Endodermal cell (in vitro differentiated cells): ENCODE data around the gene FAM168A. TPM values are rescaled to one million over a fixed set of nuclear protein-coding genes. Genes with fewer than 3 reads are reported as not detected.

Experiments
- DNase-seq: peaks from one replicate; pipeline ENCODE4 v3.0.0-alpha.2; 2017
- H3K27ac ChIP-seq: 2 replicates; pipeline ENCODE4 v1.5.1; 2013; ENCODE audit warnings: mild to moderate bottlenecking, low read depth, low read length, moderate library complexity
- H3K27me3 ChIP-seq: 2 replicates; pipeline ENCODE4 v1.6.1; 2013; ENCODE audit warnings: mild to moderate bottlenecking, low read length, moderate library complexity; ENCODE audit not compliant: insufficient read depth, control insufficient read depth, poor library complexity, severe bottlenecking
- H3K36me3 ChIP-seq: 2 replicates; pipeline ENCODE4 v1.7.0; 2013; ENCODE audit warnings: mild to moderate bottlenecking, low read length, moderate library complexity; ENCODE audit not compliant: control insufficient read depth, insufficient read depth
- H3K4me1 ChIP-seq: one replicate; pipeline ENCODE4 v1.7.0; 2013; ENCODE audit warnings: low read length; ENCODE audit not compliant: control insufficient read depth, insufficient read depth
- H3K4me3 ChIP-seq: 2 replicates; pipeline ENCODE4 v1.5.1; 2013; ENCODE audit warnings: mild to moderate bottlenecking, low read length, moderate library complexity
- H3K9ac ChIP-seq: 2 replicates; pipeline ENCODE4 v1.6.1; 2013; ENCODE audit warnings: mild to moderate bottlenecking, low read length, moderate library complexity; ENCODE audit not compliant: poor library complexity, severe bottlenecking; ENCODE audit errors: extremely low read depth
- H3K9me3 ChIP-seq: 2 replicates; pipeline ENCODE4 v1.6.1; 2013; ENCODE audit warnings: mild to moderate bottlenecking, low read length, moderate library complexity; ENCODE audit not compliant: control insufficient read depth
- H3K27ac Mint-ChIP-seq: 2 replicates; pipeline ENCODE4 v1.8.0; 2020; ENCODE audit warnings: mixed read lengths
- H3K27me3 Mint-ChIP-seq: 2 replicates; pipeline ENCODE4 v1.8.0; 2021; ENCODE audit warnings: mild to moderate bottlenecking, mixed read lengths; ENCODE audit not compliant: insufficient read depth
- H3K36me3 Mint-ChIP-seq: 2 replicates; pipeline ENCODE4 v1.8.0; 2020; ENCODE audit warnings: low read depth, mixed read lengths
- H3K4me1 Mint-ChIP-seq: 2 replicates; pipeline ENCODE4 v1.8.0; 2020; ENCODE audit warnings: mixed read lengths
- H3K4me3 Mint-ChIP-seq: 2 replicates; pipeline ENCODE4 v1.8.0; 2020; ENCODE audit warnings: mild to moderate bottlenecking, moderate library complexity, mixed read lengths
- H3K9me3 Mint-ChIP-seq: 2 replicates; pipeline ENCODE4 v1.8.0; 2020; ENCODE audit warnings: mild to moderate bottlenecking, mixed read lengths
- WGBS, 2 experiments: methylation state at CpG; one replicate each; pipeline versions ENCODE4 v1.1.5 to v1.1.7; 2013; ENCODE audit warnings: missing lambda C conversion rate in 2 of 2, mixed read lengths in 1 of 2; ENCODE audit not compliant: insufficient coverage in 1 of 2, insufficient read length in 1 of 2; 5-methylcytosine and 5-hydroxymethylcytosine counted together
- total RNA-seq, 2 donors: library from RNA; stranded (reverse); fragmentation: NEBNext Ultra II Directional in 1 of 2; extraction: Animal tissue kit (Norgen Biotek cat#: 25700) in 1 of 2; gene quantifications; 2 replicates in 1 of 2; 3 replicates in 1 of 2; pipeline ENCODE4 v1.2.1, GENCODE V29; 2021
- TF ChIP-seq, protein P1 (sequence below): fragments of 200-600 bp; sonication (generic); conservative IDR thresholded peaks from 2 replicates; pipeline ENCODE4 v1.5.0; 2021; ENCODE audit warnings: antibody characterized with exemption, mild to moderate bottlenecking

FAM168A gene
- total RNA-seq, 2 donors from 2014 or later, result 27.4 to 31.6 TPM

DNA sequence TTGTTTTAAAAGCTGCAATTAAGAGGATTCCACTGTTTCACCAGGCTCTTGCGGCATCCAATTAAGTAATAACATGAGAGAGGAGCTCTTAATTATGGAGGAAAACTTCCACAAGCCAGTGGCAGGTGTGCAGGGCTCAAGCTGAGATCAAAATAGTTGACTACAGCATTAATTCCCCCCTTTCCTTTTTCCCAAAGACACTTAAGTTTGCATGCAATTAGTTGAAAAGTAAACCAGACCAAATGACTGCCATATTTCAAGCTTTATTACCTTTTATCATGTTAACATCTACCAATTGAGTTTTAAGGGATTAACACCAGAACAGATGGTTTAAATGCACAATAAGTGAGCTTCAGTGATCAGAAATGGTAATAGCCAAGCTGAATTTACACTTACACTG is 32.1 kb downstream of the FAM168A start:
- DNase-seq, result no peak
- Mint-ChIP-seq H3K27ac (no peak overlapping the region), H3K9me3 (peaks cover under 1% of the 10 kb centered on the region), H3K36me3 (peaks cover 12% of the 10 kb centered on the region), H3K4me1 (peaks cover 15% of the 10 kb centered on the region), H3K4me3 (no peak overlapping the region), H3K27me3 (no peaks in the 10 kb centered on the region)
- no peak overlapping the region for H3K4me3 ChIP-seq
- H3K27me3 ChIP-seq, result no peaks in the 10 kb centered on the region
- H3K4me1 ChIP-seq, result no peaks in the 10 kb centered on the region
- whole genome bisulfite sequencing, 2 experiments, result 38 to 43% methylated on average over 1 of the region's 1 CpG
- TF ChIP-seq, protein P1, sequence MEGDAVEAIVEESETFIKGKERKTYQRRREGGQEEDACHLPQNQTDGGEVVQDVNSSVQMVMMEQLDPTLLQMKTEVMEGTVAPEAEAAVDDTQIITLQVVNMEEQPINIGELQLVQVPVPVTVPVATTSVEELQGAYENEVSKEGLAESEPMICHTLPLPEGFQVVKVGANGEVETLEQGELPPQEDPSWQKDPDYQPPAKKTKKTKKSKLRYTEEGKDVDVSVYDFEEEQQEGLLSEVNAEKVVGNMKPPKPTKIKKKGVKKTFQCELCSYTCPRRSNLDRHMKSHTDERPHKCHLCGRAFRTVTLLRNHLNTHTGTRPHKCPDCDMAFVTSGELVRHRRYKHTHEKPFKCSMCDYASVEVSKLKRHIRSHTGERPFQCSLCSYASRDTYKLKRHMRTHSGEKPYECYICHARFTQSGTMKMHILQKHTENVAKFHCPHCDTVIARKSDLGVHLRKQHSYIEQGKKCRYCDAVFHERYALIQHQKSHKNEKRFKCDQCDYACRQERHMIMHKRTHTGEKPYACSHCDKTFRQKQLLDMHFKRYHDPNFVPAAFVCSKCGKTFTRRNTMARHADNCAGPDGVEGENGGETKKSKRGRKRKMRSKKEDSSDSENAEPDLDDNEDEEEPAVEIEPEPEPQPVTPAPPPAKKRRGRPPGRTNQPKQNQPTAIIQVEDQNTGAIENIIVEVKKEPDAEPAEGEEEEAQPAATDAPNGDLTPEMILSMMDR, result no peak
- H3K27ac ChIP-seq, result no peak overlapping the region
- H3K36me3 ChIP-seq, result peaks cover 6% of the 10 kb centered on the region
- H3K9ac ChIP-seq, result no peak overlapping the region
- no peaks in the 10 kb centered on the region for H3K9me3 ChIP-seq

DNA sequence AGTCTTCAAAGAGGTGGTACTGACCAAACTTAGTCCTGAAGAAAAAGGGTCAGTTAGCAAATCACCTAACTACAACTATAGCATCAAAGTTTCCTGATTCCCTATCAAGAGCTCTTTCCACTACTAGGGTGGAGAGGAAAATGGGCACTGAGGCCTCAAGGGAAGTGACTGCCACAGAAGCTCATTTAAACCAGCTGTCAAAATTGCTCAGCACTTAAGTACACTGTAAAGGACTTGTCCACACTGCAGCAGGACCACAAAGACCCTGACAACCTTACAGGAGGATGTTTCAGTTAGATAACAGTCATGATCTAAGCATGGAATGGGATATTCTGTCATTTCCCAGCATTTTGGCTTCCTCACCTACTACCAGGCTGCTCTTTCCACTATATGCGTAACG is 33.0 kb downstream of the FAM168A start:
- Mint-ChIP-seq H3K9me3 (no peaks in the 10 kb centered on the region), H3K4me1 (peaks cover 15% of the 10 kb centered on the region), H3K27me3 (no peaks in the 10 kb centered on the region), H3K4me3 (no peak overlapping the region), H3K36me3 (peaks cover 5% of the 10 kb centered on the region), H3K27ac (no peak overlapping the region)
- Histone ChIP-seq H3K4me3 (no peak overlapping the region), H3K36me3 (peaks cover 6% of the 10 kb centered on the region), H3K27me3 (no peaks in the 10 kb centered on the region), H3K4me1 (no peaks in the 10 kb centered on the region), H3K9ac (no peak overlapping the region), H3K27ac (no peak overlapping the region), H3K9me3 (no peaks in the 10 kb centered on the region)
- TF ChIP-seq, protein P1, result no peak
- 96 to 100% methylated on average over 2 of the region's 2 CpGs for WGBS, 2 experiments
- no peak for DNase-seq

DNA sequence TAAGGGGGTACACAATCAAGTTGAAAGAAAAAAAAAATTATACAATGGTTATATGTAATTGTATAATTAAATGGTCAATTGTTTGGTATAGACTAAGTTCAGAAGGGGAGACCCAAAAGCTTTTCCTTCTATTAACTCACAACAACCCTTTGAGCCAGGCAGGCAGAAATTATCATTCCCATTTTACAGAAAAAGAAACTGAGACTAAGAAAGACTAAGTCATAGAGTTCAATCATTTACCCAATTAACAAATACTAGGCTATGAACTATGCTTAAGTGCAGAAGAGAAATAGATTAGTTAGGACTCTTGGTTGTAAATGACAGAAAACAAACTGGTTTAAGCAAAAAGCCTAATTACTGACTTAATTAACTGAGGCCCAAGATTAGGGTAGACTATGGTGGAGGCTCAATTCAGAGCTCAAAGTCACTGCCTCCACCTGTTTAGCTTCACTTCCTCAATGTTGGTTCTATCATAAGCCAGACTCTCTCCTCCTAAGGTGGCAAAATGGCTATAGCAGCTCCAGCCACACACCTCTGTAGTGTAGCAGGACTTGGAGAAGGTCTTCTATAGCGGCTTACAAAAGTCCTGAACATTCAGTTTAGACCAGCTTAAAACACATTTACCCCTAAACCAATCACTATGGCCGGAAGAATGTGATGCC is 34.2 kb downstream of the FAM168A start:
- Histone ChIP-seq H3K4me1 (no peaks in the 10 kb centered on the region), H3K9me3 (no peaks in the 10 kb centered on the region), H3K27me3 (no peaks in the 10 kb centered on the region), H3K4me3 (no peak overlapping the region), H3K9ac (no peak overlapping the region), H3K27ac (no peak overlapping the region), H3K36me3 (no peaks in the 10 kb centered on the region)
- H3K4me1 Mint-ChIP-seq, result peaks cover 15% of the 10 kb centered on the region
- no peaks in the 10 kb centered on the region for H3K27me3 Mint-ChIP-seq
- WGBS, 2 experiments, result 91% methylated on average over 2 of the region's 2 CpGs; no CpG with 5 or more reads in 1 of the 2 experiments
- TF ChIP-seq, protein P1, result no peak
- H3K4me3 Mint-ChIP-seq, result no peak overlapping the region
- no peaks in the 10 kb centered on the region for H3K9me3 Mint-ChIP-seq
- H3K36me3 Mint-ChIP-seq, result no peaks in the 10 kb centered on the region
- no peak for DNase-seq
- H3K27ac Mint-ChIP-seq, result no peak overlapping the region
